Measurements from ENCODE around the gene PCNX1. TPM values are rescaled to one million over a fixed set of nuclear protein-coding genes. Genes with fewer than 3 reads are reported as not detected.

The PCNX1 gene
- total and polyA plus RNA-seq, 2 of the 4 experiments (the other 2 are of a cell fraction): 15.0 to 43.7 TPM

DNA sequence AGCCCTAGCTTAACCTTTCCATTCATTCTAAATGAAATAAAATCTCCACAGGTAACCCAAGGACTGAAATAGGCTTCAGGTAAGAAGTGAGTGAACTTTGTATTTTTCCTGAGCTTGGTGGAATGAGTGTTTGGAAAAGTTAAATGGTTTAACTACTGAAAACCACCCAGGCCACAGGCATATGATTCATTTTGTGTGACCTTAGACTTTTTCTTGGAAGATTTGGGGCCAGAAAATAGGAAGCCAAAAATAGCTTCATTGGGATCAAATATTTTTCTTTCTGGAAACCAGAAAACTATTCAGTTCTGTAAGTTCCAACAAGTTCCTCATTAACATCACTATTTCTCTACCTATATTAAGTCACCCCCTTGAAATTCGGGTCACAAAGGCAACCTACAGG lies 212.6 kb downstream of the PCNX1 start:
- no peak overlapping the region for H4K5ac ChIP-seq (ENCODE audit: low read depth, low read length)
- no peak overlapping the region for H2AK9ac ChIP-seq (replicated peaks; ENCODE audit: low read depth, low read length, poor library complexity)
- H3K4me2 ChIP-seq (ENCODE audit: low read depth, low read length): no peak overlapping the region
- H3K36me3 ChIP-seq (ENCODE audit: control insufficient read depth, insufficient read depth, low read length): peaks cover 6% of the 10 kb centered on the region; the same call in 1 of the 2 replicates
- H2AK5ac ChIP-seq (ENCODE audit: low read depth, low read length): no peak overlapping the region
- H2BK20ac ChIP-seq (ENCODE audit: low read depth, low read length): no peak overlapping the region
- dilution Hi-C loops (cut with HindIII; ENCODE audit: low sequenced_read_pairs, unreplicated experiment) (no loop called here), in situ Hi-C loops (cut with MboI; ENCODE audit: low sequenced_read_pairs) (no loop called here), intact Hi-C loops (cut with micrococcal nuclease) (loop anchor here (10.0 kb wide), 1 partner anchor 205 kb away; no protein-coding TSS in a partner anchor)
- POLR2A ChIA-PET (ENCODE audit: unreplicated experiment): no interaction called here
- H4K91ac ChIP-seq (ENCODE audit: insufficient read depth, low read depth, low read length): no peak overlapping the region
- WGBS, 2 experiments (ENCODE audit: extremely low coverage in 2 of 2, insufficient read length in 1 of 2): no CpG with 5 or more reads among the region's 1 CpG
- H3K4me1 ChIP-seq (ENCODE audit: control insufficient read depth, insufficient read depth, low read length): peaks cover 10% of the 10 kb centered on the region
- H3K4ac ChIP-seq (ENCODE audit: low read depth, low read length): 0 out of 2 replicates have a peak overlapping the region, but pooled peaks have one; percentile 17
- no peak overlapping the region for H4K8ac ChIP-seq (ENCODE audit: low read depth in 2 of 2, low read length in 2 of 2)
- no peak for ATAC-seq (ENCODE audit: low read depth)
- peak overlapping the region; percentile 15 for H2BK5ac ChIP-seq (ENCODE audit: low read depth, low read length, poor library complexity, severe bottlenecking)
- H2AFZ ChIP-seq (replicated peaks; ENCODE audit: low read length, poor library complexity): no peak overlapping the region
- TF ChIP-seq BHLHE40 (IDR thresholded peaks at IDR 0.05; ENCODE audit: low read depth, low read length) (no peak), CHD1 (IDR thresholded peaks at IDR 0.05; ENCODE audit: low read depth, low read length) (no peak), SMC3 (IDR thresholded peaks at IDR 0.05; ENCODE audit: low read depth, low read length) (no peak), RAD21 (IDR thresholded peaks at IDR 0.05; ENCODE audit: low read length) (no peak), FOS (IDR thresholded peaks at IDR 0.05; ENCODE audit: low read depth, low read length) (no peak), RCOR1 (IDR thresholded peaks at IDR 0.05; ENCODE audit: insufficient replicate concordance, low read length) (no peak)
- TF ChIP-seq, protein P1, sequence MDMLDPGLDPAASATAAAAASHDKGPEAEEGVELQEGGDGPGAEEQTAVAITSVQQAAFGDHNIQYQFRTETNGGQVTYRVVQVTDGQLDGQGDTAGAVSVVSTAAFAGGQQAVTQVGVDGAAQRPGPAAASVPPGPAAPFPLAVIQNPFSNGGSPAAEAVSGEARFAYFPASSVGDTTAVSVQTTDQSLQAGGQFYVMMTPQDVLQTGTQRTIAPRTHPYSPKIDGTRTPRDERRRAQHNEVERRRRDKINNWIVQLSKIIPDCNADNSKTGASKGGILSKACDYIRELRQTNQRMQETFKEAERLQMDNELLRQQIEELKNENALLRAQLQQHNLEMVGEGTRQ (IDR thresholded peaks at IDR 0.05; ENCODE audit: low read depth, low read length): no peak
- TF ChIP-seq, protein P2, sequence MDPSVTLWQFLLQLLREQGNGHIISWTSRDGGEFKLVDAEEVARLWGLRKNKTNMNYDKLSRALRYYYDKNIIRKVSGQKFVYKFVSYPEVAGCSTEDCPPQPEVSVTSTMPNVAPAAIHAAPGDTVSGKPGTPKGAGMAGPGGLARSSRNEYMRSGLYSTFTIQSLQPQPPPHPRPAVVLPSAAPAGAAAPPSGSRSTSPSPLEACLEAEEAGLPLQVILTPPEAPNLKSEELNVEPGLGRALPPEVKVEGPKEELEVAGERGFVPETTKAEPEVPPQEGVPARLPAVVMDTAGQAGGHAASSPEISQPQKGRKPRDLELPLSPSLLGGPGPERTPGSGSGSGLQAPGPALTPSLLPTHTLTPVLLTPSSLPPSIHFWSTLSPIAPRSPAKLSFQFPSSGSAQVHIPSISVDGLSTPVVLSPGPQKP (IDR thresholded peaks at IDR 0.05; ENCODE audit: borderline replicate concordance, low read depth, low read length): no peak
- peak; percentile 32 for DNase-seq
- CTCF ChIA-PET: no interaction called here
- H3K14ac ChIP-seq (replicated peaks; ENCODE audit: low read depth, low read length): no peak overlapping the region; the same call in 1 of the 2 replicates
- no peak overlapping the region for H3K23ac ChIP-seq (ENCODE audit: low read depth, low read length)
- H3K9me3 ChIP-seq (ENCODE audit: control insufficient read depth, insufficient read depth, low read length): no peaks in the 10 kb centered on the region
- H3K4me3 ChIP-seq (ENCODE audit: insufficient read depth, low read depth, low read length): no peak overlapping the region
- H3K56ac ChIP-seq (ENCODE audit: extremely low read depth, insufficient read depth, low read length): no peak overlapping the region
- no peak overlapping the region for H2BK15ac ChIP-seq (ENCODE audit: low read depth, low read length)
- H3K9me1 ChIP-seq (ENCODE audit: insufficient read depth, low read length): peaks cover 9% of the 10 kb centered on the region
- no peaks in the 10 kb centered on the region for H3K27me3 ChIP-seq (ENCODE audit: control insufficient read depth, insufficient read depth, low read length)
- H3K79me1 ChIP-seq (ENCODE audit: low read depth in 1 of 2, low read length in 2 of 2): peaks cover 0 to 8% of the 10 kb centered on the region in 2 experiments; a peak in 1 of 4 replicates
- H3K27ac ChIP-seq (ENCODE audit: insufficient read depth, low read length): no peak overlapping the region
- no peak overlapping the region for H3K18ac ChIP-seq (ENCODE audit: low read depth, low read length)
- no TSS peak for BruUV-seq (replicated peaks)
- no peak overlapping the region for H2BK120ac ChIP-seq (ENCODE audit: low read depth, low read length)
- no peaks in the 10 kb centered on the region for H4K20me1 ChIP-seq (ENCODE audit: insufficient read depth, low read length)
- no peak overlapping the region for H3K9ac ChIP-seq (ENCODE audit: low read depth, low read length)
